ENCODE results near the gene CC2D2A.

DNA sequence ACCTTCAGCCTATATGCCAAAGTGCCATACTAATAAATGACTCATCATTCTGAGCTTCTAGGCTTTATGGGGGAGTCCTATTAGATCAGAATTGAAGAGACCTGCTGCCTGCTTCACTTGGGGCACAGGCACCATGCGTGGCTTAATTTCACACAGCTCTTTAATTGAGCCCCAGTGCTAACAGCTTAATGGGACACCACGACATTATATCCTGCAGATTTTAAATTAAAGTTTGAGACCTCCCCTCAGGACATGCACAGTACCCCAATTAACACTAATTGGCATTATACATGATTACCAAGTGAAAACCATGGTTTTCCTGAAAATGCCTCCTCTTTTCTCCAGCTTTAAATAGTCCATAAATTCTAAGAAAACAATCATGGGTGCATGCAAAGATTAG is 35.0 kb upstream of the CC2D2A start:
- TF ChIP-seq EZH2 (IDR thresholded peaks at IDR 0.05) (no peak), POLR2AphosphoS5 (IDR thresholded peaks at IDR 0.05; ENCODE audit: borderline replicate concordance, low read depth, low read length) (no peak), FOXP2 (optimal IDR thresholded peaks at IDR 0.05; ENCODE audit: control extremely low read depth, extremely low read length, insufficient read depth) (no peak)
